NCI-H1417 (cell line): ENCODE data around the gene KRTAP19-2.

ENCODE experiments used
- DNase-seq, 3 experiments: peaks; one replicate each; lab custom pipeline; 2025; lab: John Stamatoyannopoulos, UW

KRTAP19-2 gene

DNA sequence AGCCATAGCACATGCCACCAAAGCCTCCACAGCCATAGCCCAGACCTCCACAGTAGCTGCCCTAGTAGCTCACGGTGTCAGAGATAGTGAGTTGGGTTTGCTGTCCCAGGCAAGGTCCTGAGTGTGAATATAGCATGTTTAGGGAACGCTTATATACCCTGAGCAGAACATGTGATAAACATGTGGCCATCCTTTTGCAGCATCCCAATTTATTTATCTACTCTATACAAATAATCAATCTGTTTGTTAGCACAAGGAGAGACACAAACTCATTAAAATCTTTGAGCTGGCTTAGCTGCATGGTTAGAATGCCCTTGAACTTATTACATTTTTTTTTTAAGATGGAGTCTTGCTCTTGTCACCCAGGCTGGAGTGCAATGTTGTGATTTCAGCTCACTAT lies at the start of gene KRTAP19-2:
TSS of gene KRTAP19-2 (minus strand) at position 101 of the 400 bp plus-strand sequence. CDS start at position 13, 88 bp downstream.
- DNase-seq, result no peak

- DNase-seq, result no peak
These were observed 31.6 kb upstream of the KRTAP19-2 start for GRCh38 chr21:30518876-30519275.

GRCh38 chr21:30515681-30516080 lies 28.4 kb upstream of the KRTAP19-2 start:
- DNase-seq, result peak in 1 of 3 experiments; percentile 34

- DNase-seq, result peak; percentile 3 to 73 (median 29)
These were observed 18.5 kb upstream of the KRTAP19-2 start for GRCh38 chr21:30505621-30506205.

DNA sequence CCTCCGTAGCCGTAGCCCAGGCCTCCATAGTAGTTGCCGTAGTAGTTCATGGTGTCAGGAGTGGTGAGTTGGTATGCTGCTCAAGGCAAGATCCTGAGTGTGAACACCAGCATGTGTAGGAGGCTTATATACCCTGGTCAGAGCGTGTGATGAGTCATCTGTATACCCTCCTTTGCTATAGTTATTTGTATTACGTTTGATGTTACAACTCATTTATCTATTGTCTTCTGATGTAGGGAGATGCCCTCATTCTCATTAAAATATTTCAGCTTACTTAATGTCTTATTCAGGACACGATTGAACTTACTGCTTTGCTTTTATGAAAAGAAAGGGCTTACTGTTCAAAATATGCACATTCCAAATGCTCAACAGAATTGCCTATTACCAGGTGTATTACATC lies 14.8 kb upstream of the KRTAP19-2 start, which contains the start of gene KRTAP19-5:
TSS of gene KRTAP19-5 (minus strand) at position 101 of the 400 bp plus-strand sequence. CDS start at position 50, 51 bp downstream.
- DNase-seq, result no peak

DNA sequence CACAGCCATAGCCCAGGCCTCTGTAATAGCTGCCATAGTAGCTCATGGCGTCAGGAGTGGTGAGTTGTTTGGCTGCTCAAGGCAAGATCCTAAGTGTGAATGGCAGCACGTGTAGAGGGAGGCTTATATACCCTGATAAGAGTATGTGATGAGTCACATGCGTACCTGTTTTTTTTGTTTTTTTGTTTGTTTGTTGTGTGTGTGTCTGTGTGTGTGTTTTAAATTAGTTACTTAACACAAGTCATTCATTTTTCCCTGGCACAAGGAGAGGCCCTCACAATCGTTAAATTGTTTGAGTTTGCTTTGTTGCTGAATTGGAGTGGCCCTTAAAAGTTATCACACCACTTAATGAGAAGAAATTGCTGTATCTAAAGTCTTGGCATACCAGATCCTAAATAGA lies 9.8 kb upstream of the KRTAP19-2 start, which contains the start of gene KRTAP19-4:
TSS of gene KRTAP19-4 (minus strand) at position 101 of the 400 bp plus-strand sequence. CDS start at position 46, 55 bp downstream.
- no peak for DNase-seq

DNA sequence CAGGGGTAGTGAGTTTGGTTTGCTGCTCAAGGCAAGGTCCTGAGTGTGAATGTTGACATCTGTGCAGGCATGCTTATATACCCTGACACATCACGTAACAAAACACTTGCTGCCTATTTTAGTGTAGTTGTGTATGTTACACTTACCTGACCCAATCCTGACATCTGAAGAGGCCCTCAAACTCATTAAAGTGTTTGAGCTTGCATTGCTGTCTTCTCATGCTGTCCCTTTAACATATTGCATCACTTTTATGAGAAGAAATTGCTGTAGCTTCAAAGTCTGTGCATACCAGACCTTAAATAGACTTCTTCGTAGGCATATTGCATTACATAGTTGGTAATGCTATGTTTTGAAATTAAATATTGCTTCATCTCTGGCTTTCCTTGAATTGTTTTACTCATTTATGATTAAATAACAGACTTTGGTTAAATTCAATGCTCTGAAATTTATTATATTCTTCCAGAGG lies 4.8 kb upstream of the KRTAP19-2 start, which contains the start of gene KRTAP19-3:
TSS of gene KRTAP19-3 (minus strand) at position 51 of the 466 bp plus-strand sequence. CDS start 56 bp downstream, outside the sequence.
- no peak for DNase-seq

- no peak for DNase-seq
These were observed 1.1 kb downstream of the KRTAP19-2 start for GRCh38 chr21:30486180-30486579.

DNA sequence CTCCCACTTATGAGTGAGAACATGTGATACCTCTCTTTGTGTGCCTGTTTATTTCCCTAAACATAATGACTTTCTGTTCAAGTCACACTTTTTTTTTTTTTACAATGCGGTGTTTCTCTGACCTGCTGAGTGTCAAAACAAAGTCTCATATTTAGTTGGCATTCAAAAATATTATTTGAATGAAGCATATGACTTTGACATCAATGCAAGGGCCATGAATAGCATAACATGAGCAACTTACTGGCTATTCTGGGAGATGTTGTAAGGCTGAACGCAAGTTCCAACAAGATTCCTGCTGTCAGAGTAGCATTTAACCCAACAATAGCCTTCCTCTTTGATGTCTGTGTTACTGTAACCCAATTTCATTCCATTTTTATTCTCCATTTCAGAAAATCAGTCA lies 5.1 kb downstream of the KRTAP19-2 start:
- no peak for DNase-seq

- peak in 2 of 3 experiments; percentile 27 to 74 for DNase-seq
These were observed 7.1 kb downstream of the KRTAP19-2 start, which contains the start of gene KRTAP19-1 for GRCh38 chr21:30480145-30480544. KRTAP19-1 (minus strand) TSS chr21:30480367; CDS start chr21:30480317, 50 bp downstream.

DNA sequence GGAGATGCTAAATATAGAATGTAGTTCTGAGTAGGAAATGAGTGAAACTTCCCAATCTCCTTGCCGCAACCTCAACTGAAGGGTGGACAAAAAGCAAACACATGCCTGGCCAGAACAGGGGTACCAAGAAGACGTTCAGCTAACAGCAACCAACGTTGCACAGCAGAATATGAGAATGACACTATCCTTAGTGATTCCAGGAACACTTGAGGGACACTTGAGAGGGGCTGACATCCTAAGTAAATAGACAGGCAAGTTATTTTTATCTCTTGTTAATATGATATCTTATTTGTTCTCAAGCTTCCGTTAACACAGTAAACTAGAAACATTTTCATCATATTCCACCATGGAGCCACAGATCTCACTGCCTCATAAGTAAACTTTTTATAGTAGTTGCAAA lies 8.0 kb downstream of the KRTAP19-2 start:
- DNase-seq, result peak in 2 of 3 experiments; percentile 15 to 39

DNA sequence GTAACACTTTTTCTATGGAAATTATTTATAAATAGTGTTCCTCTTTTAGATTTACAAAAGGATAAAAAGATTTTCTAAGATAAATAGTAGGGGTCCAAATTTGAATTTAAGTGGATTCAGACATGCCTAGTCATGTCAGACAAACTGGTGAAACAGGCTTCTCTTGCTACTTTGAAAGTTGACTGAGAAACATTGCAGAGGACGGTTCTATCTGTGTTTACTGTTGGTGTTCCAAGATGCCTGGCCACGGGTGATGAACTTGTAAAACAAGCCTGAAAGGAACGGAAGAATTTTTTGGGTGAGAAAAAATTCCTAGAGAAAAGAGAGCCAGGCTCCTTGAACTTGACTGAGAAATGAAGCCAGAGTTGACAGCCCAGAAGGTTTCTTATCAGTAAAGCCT lies 9.2 kb downstream of the KRTAP19-2 start:
- DNase-seq, result peak in 2 of 3 experiments; percentile 15 to 59

GRCh38 chr21:30468900-30469714 lies 18.1 kb downstream of the KRTAP19-2 start:
- DNase-seq, result peak in 2 of 3 experiments; percentile 38 to 90

DNA sequence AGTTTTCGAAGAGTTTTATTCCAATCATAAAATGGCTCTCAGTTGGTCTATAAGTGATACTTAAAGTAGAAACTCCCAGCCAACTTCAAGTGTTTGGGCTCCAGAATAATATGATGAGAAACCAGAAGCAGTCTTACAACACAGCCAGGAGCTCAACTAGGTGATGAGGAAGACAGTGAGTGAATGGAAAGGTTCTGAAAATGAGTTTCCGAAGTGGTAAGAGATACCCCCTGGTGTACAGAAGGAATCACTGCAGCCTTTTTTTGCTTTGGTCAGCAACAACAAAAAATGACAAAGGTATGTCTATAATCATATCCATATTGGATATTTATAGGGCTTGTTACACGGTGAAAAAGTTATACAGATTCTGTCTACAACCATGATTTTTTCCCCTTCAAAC lies 23.5 kb downstream of the KRTAP19-2 start:
- DNase-seq, result peak in 1 of 3 experiments; percentile 28

- DNase-seq, result peak in 1 of 3 experiments; percentile 25
These were observed 38.7 kb downstream of the KRTAP19-2 start for GRCh38 chr21:30448514-30448913.

- no peak for DNase-seq
These were observed 40.2 kb downstream of the KRTAP19-2 start for GRCh38 chr21:30447056-30447455.

DNA sequence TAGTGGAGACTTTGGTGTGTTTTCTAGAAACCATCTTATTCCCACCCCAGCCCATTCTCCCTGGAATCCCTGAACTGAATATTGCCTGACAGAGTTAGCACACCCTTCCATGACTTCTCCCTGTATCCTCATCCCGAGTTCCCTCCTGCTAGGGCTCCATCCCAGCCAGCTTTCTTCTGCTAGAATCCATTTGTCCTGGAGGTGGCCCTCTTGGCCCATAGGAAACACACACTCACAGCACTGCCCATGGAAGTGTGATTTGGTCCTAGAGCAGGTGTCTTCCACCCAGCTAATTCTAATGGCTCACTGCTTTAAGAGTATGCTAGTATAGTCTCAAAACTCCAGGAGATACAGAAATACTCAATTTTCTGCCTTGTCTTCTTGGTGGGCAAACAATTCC lies 43.0 kb downstream of the KRTAP19-2 start:
- peak in 2 of 3 experiments; percentile 19 to 31 for DNase-seq

DNA sequence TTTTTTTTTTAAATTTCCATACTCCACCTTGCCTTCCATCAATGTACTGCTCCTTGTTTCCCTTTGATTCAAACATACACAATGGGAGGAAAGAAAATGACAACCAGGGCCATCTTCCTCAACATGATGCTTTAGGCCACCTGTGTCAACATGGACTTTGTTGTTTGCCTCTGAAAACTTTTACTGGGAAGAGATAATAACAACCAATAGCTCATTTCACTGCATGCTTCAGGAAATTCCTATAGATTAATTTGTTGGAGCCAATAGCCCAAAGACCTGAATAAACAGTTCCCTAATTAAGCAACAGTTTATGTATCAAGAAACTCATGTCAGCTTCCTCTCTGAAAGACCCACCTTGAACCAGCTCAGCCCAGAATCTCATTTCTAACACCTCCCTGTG lies 44.0 kb downstream of the KRTAP19-2 start:
- no peak for DNase-seq

- DNase-seq, result no peak
These were observed 47.3 kb downstream of the KRTAP19-2 start, which contains the start of gene KRTAP15-1 for GRCh38 chr21:30439975-30440374. KRTAP15-1 (plus strand) TSS chr21:30440275; CDS start chr21:30440328, 53 bp downstream.
